GM23338 (cell line): ENCODE measurements around the gene EML4. TPM values are rescaled to one million over a fixed set of nuclear protein-coding genes. Genes with fewer than 3 reads are reported as not detected.

ENCODE experiments used
- ATAC-seq: fragments of 200-7000 bp; cut with Tn5 transposase; 3 replicates; pipeline ENCODE4 v1.9.1; 2020
- DNase-seq: peaks from one replicate; pipeline ENCODE4 v3.0.0-alpha.2; 2015; ENCODE audit warnings: low spot score
- H2AFZ ChIP-seq: fragments of 200-600 bp; sonication (generic); 2 replicates; pipeline ENCODE4 v1.8.0; 2016; ENCODE audit warnings: antibody characterized with exemption, mild to moderate bottlenecking, moderate library complexity
- H3F3A ChIP-seq: fragments of 200-600 bp; sonication (generic); replicated peaks from 2 replicates; pipeline ENCODE4 v1.8.0; 2017; ENCODE audit warnings: antibody characterized with exemption, mixed run types, low read depth
- H3K27ac ChIP-seq: fragments of 200-600 bp; sonication (generic); 2 replicates; pipeline ENCODE4 v1.6.1; 2016; ENCODE audit warnings: low read depth
- H3K27me3 ChIP-seq: fragments of 200-600 bp; sonication (generic); 2 replicates; pipeline ENCODE4 v1.8.0; 2016; ENCODE audit warnings: mild to moderate bottlenecking, mixed run types, moderate library complexity; ENCODE audit not compliant: insufficient read depth
- H3K36me3 ChIP-seq: fragments of 200-600 bp; sonication (generic); 2 replicates; pipeline ENCODE4 v1.8.0; 2016; ENCODE audit warnings: mild to moderate bottlenecking; ENCODE audit not compliant: insufficient read depth
- H3K4me1 ChIP-seq: fragments of 200-600 bp; sonication (generic); 2 replicates; pipeline ENCODE4 v1.8.0; 2016; ENCODE audit warnings: mild to moderate bottlenecking, moderate library complexity; ENCODE audit not compliant: insufficient read depth
- H3K4me2 ChIP-seq: fragments of 200-600 bp; sonication (generic); 2 replicates; pipeline ENCODE4 v1.7.1; 2017; ENCODE audit warnings: mixed run types
- H3K4me3 ChIP-seq: fragments of 200-600 bp; sonication (generic); 2 replicates; pipeline ENCODE4 v1.6.1; 2016; ENCODE audit warnings: mixed run types
- H3K79me2 ChIP-seq: fragments of 200-600 bp; sonication (generic); replicated peaks from 2 replicates; pipeline ENCODE4 v1.8.0; 2017; ENCODE audit warnings: mild to moderate bottlenecking; ENCODE audit not compliant: insufficient read depth
- H3K9me2 ChIP-seq: fragments of 200-600 bp; sonication (generic); 2 replicates; pipeline ENCODE4 v1.8.0; 2017; ENCODE audit not compliant: insufficient read depth
- H4K20me1 ChIP-seq: fragments of 200-600 bp; sonication (generic); replicated peaks from 2 replicates; pipeline ENCODE4 v1.8.0; 2017; ENCODE audit warnings: mild to moderate bottlenecking; ENCODE audit not compliant: insufficient read depth
- H3K27ac Mint-ChIP-seq: 2 replicates; pipeline ENCODE4 v1.8.0; 2020; ENCODE audit warnings: inconsistent platforms, mild to moderate bottlenecking, moderate library complexity, mixed read lengths
- H3K27me3 Mint-ChIP-seq: 3 replicates; pipeline ENCODE4 v1.8.0; 2022; ENCODE audit warnings: low read depth, mild to moderate bottlenecking, moderate library complexity, mixed read lengths, inconsistent platforms; ENCODE audit not compliant: insufficient read depth, poor library complexity
- H3K36me3 Mint-ChIP-seq: 3 replicates; pipeline ENCODE4 v1.8.0; 2021; ENCODE audit warnings: low read depth, mild to moderate bottlenecking, inconsistent platforms, moderate library complexity, mixed read lengths
- H3K4me1 Mint-ChIP-seq: 3 replicates; pipeline ENCODE4 v1.8.0; 2020; ENCODE audit warnings: mild to moderate bottlenecking, inconsistent platforms, mixed read lengths
- H3K4me3 Mint-ChIP-seq: 3 replicates; pipeline ENCODE4 v1.8.0; 2021; ENCODE audit warnings: moderate library complexity, mild to moderate bottlenecking, inconsistent platforms, mixed read lengths
- H3K9me3 Mint-ChIP-seq: 3 replicates; pipeline ENCODE4 v1.8.0; 2020; ENCODE audit warnings: moderate library complexity, mild to moderate bottlenecking, inconsistent platforms, mixed read lengths
- CREB1 ChIP-seq: fragments of 250-450 bp; sonication (Bioruptor Pico); IDR thresholded peaks from 2 replicates; pipeline ENCODE4 v1.5.0; 2020; ENCODE audit warnings: low read depth, mild to moderate bottlenecking, moderate library complexity
- EZH2 ChIP-seq: fragments of 200-600 bp; sonication (generic); IDR thresholded peaks from one replicate; pipeline ENCODE4 v1.8.0; 2017; ENCODE audit warnings: antibody characterized with exemption, mild to moderate bottlenecking, low read depth; ENCODE audit not compliant: unreplicated experiment
- EZH2phosphoT487 ChIP-seq: fragments of 200-600 bp; sonication (generic); IDR thresholded peaks from one replicate; pipeline ENCODE4 v1.8.1; 2018; ENCODE audit warnings: antibody characterized with exemption; ENCODE audit not compliant: unreplicated experiment
- JUNB ChIP-seq: IDR thresholded peaks from one replicate; pipeline ENCODE4 v1.6.1; 2016; ENCODE audit warnings: antibody characterized with exemption; ENCODE audit not compliant: unreplicated experiment
- ZNF114 ChIP-seq: fragments of 250-450 bp; sonication (Bioruptor Pico); IDR thresholded peaks from 2 replicates; pipeline ENCODE4 v1.5.0; 2020; ENCODE audit warnings: mild to moderate bottlenecking, moderate library complexity
- polyA plus RNA-seq: library from polyadenylated mRNA; unstranded; fragments of >200 nt; fragmentation: Nextera tagmentation; extraction: Ambion mirVana; gene quantifications from 2 replicates; pipeline ENCODE4 v1.2.1, GENCODE V29; 2016
- total RNA-seq: library from RNA; depleted of rRNA; stranded (reverse); fragments of >200 nt; shearing (Covaris generic); gene quantifications from 2 replicates; pipeline ENCODE4 v1.2.3, GENCODE V29; 2014
- TF ChIP-seq, protein P1 (sequence below): IDR thresholded peaks from 2 replicates; pipeline ENCODE4 v1.6.1; 2016; ENCODE audit warnings: antibody characterized with exemption
- TF ChIP-seq, protein P2 (sequence below), 2 experiments: fragments of 200-600 bp in 1 of 2; sonication (generic) in 1 of 2; conservative IDR thresholded peaks; 2 replicates each; pipeline versions ENCODE4 v1.5.1 to v1.6.1; 2016 to 2017; ENCODE audit warnings: antibody characterized with exemption in 2 of 2, low read depth in 2 of 2, mild to moderate bottlenecking in 2 of 2, moderate library complexity in 1 of 2

Gene EML4
- total and polyA plus RNA-seq, 2 experiments from 2014 or later: 65.3 to 115 TPM

DNA sequence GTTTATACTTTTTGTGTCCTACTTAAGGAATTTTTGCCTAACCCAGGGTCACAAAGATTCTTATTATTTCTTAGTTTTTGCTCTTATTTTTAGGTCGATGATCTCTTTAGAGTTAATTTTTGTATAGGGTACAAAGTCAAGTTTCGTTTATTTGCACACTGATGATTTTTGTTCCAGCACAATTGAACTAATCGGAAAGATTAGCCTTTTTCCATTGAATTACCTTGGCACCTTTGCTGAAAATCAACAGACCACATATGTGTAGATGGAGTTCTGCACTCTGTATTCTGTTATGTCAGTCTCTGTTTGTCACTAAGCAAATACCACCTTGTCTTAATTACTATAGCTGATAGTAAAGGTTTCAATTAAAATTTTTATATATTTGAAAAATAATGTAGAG lies 18.7 kb downstream of the EML4 start (continued):
- TF ChIP-seq, protein P1, sequence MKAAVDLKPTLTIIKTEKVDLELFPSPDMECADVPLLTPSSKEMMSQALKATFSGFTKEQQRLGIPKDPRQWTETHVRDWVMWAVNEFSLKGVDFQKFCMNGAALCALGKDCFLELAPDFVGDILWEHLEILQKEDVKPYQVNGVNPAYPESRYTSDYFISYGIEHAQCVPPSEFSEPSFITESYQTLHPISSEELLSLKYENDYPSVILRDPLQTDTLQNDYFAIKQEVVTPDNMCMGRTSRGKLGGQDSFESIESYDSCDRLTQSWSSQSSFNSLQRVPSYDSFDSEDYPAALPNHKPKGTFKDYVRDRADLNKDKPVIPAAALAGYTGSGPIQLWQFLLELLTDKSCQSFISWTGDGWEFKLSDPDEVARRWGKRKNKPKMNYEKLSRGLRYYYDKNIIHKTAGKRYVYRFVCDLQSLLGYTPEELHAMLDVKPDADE: no peak
- TF ChIP-seq CREB1 (CRISPR knock-in tag) (no peak), EZH2phosphoT487 (no peak), ZNF114 (CRISPR knock-in tag) (no peak), JUNB (no peak)

DNA sequence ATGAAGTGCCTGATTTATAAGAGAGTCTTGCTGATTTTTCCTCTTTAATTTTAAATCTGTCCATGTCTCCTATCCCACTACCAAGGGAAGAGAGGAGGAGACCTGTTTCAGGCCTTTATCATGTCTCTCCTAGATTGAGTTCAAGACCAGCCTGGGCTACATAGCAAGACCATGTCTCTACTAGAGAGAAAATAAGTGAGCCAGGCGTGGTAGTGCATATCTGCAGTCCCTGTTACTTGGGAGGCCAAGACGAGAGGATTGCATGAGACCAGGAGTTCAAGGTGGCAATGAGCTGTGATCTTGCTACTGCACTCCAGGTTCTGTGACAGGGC lies 20.0 kb downstream of the EML4 start:
- Mint-ChIP-seq H3K9me3 (no peaks in the 10 kb centered on the region), H3K27me3 (no peaks in the 10 kb centered on the region), H3K27ac (no peak overlapping the region), H3K36me3 (no peaks in the 10 kb centered on the region), H3K4me1 (peaks cover 20% of the 10 kb centered on the region), H3K4me3 (no peak overlapping the region)
- Histone ChIP-seq H3K27ac (no peak overlapping the region), H3K4me2 (no peak overlapping the region), H3F3A (no peaks in the 10 kb centered on the region), H3K79me2 (peaks cover 100% of the 10 kb centered on the region), H2AFZ (no peak overlapping the region), H3K4me1 (0 out of 2 replicates have a peak, but pooled peaks cover 8% of the 10 kb centered on the region), H3K9me2 (no peaks in the 10 kb centered on the region), H3K4me3 (no peak overlapping the region), H3K27me3 (no peaks in the 10 kb centered on the region), H3K36me3 (no peaks in the 10 kb centered on the region), H4K20me1 (peaks cover 14% of the 10 kb centered on the region; the same call in 1 of the 2 replicates)
- no peak for ATAC-seq
- TF ChIP-seq ZNF114 (CRISPR knock-in tag): no peak
- TF ChIP-seq, protein P1: no peak
- no peak for DNase-seq

DNA sequence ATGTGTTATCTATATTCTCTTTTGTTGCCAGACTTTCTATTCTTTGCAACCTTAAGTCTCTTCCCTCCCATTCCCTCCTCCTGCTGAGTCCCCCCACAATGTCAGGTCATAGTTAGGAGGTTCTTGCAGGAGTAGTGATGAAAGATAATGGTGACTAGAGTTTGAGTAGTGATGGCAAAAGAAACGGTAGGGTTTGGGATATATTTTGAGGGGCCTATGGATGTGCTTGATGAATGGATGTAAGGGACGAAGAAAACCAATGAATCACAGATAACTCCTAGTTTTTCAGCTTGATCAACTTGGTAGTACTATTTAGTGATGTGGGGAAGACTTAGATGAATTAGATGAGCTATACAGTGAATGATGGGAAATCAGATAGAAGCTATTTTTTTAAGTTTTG lies 21.0 kb downstream of the EML4 start:
- no peaks in the 10 kb centered on the region for H3F3A ChIP-seq
- no peak overlapping the region for H2AFZ ChIP-seq
- 0 out of 2 replicates have a peak, but pooled peaks cover 5% of the 10 kb centered on the region for H3K4me1 ChIP-seq
- ATAC-seq (no peak), DNase-seq (no peak)
- no peaks in the 10 kb centered on the region for H3K9me3 Mint-ChIP-seq
- H3K36me3 Mint-ChIP-seq: no peaks in the 10 kb centered on the region
- H3K27me3 ChIP-seq: no peaks in the 10 kb centered on the region
- no peaks in the 10 kb centered on the region for H3K27me3 Mint-ChIP-seq
- peaks cover 14% of the 10 kb centered on the region; the same call in 1 of the 2 replicates for H4K20me1 ChIP-seq
- H3K4me1 Mint-ChIP-seq: peaks cover 15% of the 10 kb centered on the region; the same call in 2 of the 3 replicates
- no peak overlapping the region for H3K4me2 ChIP-seq
- peaks cover 100% of the 10 kb centered on the region for H3K79me2 ChIP-seq
- TF ChIP-seq, protein P2, sequence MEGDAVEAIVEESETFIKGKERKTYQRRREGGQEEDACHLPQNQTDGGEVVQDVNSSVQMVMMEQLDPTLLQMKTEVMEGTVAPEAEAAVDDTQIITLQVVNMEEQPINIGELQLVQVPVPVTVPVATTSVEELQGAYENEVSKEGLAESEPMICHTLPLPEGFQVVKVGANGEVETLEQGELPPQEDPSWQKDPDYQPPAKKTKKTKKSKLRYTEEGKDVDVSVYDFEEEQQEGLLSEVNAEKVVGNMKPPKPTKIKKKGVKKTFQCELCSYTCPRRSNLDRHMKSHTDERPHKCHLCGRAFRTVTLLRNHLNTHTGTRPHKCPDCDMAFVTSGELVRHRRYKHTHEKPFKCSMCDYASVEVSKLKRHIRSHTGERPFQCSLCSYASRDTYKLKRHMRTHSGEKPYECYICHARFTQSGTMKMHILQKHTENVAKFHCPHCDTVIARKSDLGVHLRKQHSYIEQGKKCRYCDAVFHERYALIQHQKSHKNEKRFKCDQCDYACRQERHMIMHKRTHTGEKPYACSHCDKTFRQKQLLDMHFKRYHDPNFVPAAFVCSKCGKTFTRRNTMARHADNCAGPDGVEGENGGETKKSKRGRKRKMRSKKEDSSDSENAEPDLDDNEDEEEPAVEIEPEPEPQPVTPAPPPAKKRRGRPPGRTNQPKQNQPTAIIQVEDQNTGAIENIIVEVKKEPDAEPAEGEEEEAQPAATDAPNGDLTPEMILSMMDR (conservative IDR thresholded peaks at IDR 0.05; ENCODE audit: low read depth in 2 of 2): no peak
- no peak for TF ChIP-seq EZH2
- H3K36me3 ChIP-seq: no peaks in the 10 kb centered on the region
- no peak overlapping the region for H3K4me3 ChIP-seq
- H3K4me3 Mint-ChIP-seq: no peak overlapping the region
- no peak overlapping the region for H3K27ac ChIP-seq
- H3K27ac Mint-ChIP-seq: no peak overlapping the region
- no peaks in the 10 kb centered on the region for H3K9me2 ChIP-seq
